GM12875 (cell line): ENCODE measurements around the gene SPDYE1.
A peak's percentile ranks its signal among the peaks of the same experiment; 100 is the strongest.
"Not testable (repeated sequence)": the region's sequence is repeated elsewhere in the genome, so short reads cannot be mapped to it uniquely, and the experiment has no call there.

Experiments
- H3K4me3 ChIP-seq: one replicate; pipeline ENCODE4 v1.5.1; 2011; ENCODE audit warnings: low read depth, low read length, control low read depth
- CTCF ChIP-seq: IDR thresholded peaks from 2 replicates; pipeline ENCODE4 v1.5.1; 2011; ENCODE audit warnings: low read depth, mild to moderate bottlenecking, control low read depth, inconsistent platforms, low read length, moderate library complexity, borderline replicate concordance; ENCODE audit not compliant: insufficient read depth

Gene SPDYE1, protein sequence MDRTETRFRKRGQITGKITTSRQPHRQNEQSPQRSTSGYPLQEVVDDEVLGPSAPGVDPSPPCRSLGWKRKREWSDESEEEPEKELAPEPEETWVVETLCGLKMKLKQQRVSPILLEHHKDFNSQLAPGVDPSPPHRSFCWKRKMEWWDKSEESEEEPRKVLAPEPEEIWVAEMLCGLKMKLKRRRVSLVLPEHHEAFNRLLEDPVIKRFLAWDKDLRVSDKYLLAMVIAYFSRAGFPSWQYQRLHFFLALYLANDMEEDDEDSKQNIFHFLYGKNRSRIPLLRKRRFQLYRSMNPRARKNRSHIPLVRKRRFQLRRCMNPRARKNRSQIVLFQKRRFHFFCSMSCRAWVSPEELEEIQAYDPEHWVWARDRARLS

DNA sequence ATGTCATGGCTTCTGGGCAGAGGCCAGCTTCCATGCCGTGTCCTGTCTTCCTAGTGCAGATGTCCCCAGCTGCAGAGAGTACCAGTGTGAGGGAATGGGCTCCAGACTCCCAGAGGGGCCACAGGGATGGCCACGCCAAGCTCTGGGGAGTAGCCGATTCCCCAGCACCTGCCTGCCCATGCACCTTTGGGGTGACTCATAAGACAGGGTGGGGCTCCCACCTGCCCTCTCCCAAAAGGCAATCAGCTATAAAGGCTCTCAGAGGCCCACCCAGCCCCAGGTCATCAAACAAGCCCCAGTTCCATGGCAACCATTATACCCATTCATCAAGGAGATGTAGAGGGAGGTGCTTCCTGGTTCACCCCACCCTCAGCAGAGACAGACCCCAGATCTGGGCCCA, at the start of gene SPDYE1:
SPDYE1 (plus strand) TSS at position 366 of the 400 bp plus-strand sequence. CDS start 2,053 bp downstream, outside the sequence.
- H3K4me3 ChIP-seq = not testable (repeated sequence)

DNA sequence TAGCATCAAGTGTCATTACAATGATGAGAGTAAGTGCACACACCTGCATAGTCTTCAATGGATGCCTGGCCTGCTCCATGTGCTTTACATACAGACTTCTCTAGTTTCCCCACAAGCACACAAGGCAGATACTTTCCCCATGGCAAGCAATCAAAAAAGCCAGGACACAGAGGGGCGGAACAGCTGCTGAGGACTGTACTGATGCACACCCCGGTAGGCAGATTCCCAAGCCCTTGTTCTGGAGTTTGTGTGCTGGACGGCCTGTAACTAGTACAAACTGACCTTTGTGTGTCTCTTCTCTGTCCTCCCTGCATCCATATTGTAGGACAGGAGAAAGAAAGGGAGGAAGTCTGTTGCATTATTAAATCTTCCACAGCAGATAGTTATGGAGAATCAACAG, 45.7 kb upstream of the SPDYE1 start:
- no peak overlapping the region for H3K4me3 ChIP-seq
- no peak for TF ChIP-seq CTCF

- no peak for TF ChIP-seq CTCF
Measured at GRCh38 chr7:43953071-43953470, 44.6 kb upstream of the SPDYE1 start.

GRCh38 chr7:43954524-43955228, 43.0 kb upstream of the SPDYE1 start:
- TF ChIP-seq CTCF = peak; percentile 54; the same call in 1 of the 2 replicates

More at GRCh38 chr7:43953071-43953470, 44.6 kb upstream of the SPDYE1 start:
- H3K4me3 ChIP-seq = no peak overlapping the region

DNA sequence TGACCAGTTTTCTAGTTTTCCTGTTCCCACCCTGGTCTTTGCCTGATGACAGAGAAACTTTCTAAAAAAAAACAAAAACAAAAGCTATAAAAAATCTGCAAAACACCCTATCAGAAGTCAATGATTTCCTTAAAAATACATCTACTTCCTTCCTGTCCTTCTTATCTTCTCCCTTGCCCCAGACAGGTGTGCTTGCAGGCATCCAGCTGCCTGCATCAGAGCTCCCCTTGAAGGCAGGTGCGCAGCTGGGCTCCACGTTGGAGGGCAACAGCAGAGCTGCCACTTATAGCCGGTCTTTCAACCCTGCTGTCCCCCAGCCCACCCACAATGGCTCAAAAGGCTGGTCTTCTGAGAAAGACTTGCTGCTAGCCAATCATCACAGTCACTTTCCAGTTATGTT, 41.7 kb upstream of the SPDYE1 start:
- no peak for TF ChIP-seq CTCF
- H3K4me3 ChIP-seq = no peak overlapping the region

More at GRCh38 chr7:43954524-43955228, 43.0 kb upstream of the SPDYE1 start:
- H3K4me3 ChIP-seq = no peak overlapping the region

- H3K4me3 ChIP-seq = no peak overlapping the region
- TF ChIP-seq CTCF = no peak
Measured at GRCh38 chr7:43960933-43961332, 36.8 kb upstream of the SPDYE1 start.

DNA sequence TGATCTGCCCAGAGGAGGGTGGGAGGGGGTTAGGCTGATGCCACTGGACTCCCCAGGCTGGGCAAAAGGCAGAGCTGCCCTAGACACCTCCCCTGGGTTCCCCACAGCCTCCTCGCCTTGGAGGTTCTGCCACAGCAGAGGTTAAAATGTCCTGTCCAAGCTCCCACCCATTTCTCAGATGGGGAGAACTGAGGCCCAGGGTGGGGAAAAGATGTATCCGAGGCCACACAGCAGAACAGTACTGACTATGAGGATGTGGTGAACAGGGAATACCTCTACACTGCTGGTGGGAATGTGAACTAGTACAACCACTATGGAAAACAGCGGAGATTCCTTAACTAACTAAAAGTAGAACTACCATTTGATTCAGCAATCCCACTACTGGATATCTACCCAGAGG, 31.3 kb upstream of the SPDYE1 start:
- not testable (repeated sequence) for H3K4me3 ChIP-seq

GRCh38 chr7:43968172-43969040, 29.3 kb upstream of the SPDYE1 start:
- not testable (repeated sequence) for H3K4me3 ChIP-seq

DNA sequence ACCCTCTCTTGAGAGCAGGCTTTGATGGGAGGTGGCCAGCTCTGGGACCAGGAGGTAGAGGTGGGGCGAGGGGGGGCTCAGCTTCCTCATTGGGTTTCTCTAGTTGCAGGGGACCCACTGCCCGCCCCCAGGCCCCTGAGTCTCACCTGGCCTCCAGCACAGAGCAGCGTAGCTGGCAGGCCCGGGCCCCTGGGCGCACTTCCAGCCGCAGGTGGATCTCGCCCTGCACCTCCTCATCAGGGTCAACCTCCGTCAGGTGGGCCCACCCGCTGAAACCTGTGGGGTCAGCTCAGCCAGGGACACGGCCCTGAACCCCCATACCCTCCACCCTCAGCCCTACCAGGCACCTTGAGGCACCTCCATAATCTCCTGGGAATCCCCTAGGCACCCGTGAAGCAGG, 28.1 kb upstream of the SPDYE1 start:
- H3K4me3 ChIP-seq = not testable (repeated sequence)

GRCh38 chr7:43970698-43971097, 27.0 kb upstream of the SPDYE1 start:
- H3K4me3 ChIP-seq = not testable (repeated sequence)

DNA sequence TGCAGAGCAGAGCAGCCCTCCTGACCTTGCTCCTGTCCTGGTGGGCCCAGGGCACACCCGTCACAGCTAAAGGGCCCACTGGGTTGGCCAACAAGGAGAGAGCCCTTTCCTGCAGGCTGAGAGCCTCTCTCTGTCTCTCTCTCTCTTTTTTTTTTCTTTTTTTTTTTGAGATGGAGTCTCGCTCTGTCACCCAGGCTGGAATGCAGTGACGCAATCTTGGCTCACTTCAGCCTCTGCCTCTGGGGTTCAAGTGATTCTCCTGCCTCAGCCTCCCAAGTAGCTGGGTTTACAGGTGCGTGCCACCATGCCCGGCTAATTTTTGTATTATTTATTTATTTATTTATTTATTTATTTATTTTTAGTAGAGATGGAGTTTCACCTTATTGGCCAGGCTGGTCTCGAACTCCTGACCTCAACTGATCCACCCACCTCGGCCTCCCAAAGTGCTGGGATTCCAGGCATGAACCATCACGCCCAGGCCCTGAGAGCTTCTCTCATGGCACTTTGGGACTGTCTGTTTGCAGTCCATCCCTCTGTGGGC, 23.6 kb upstream of the SPDYE1 start:
- H3K4me3 ChIP-seq = not testable (repeated sequence)

GRCh38 chr7:43974725-43975482, 22.8 kb upstream of the SPDYE1 start:
- not testable (repeated sequence) for H3K4me3 ChIP-seq
